ENCODE data around the gene SLC7A10. TPM values are rescaled to one million over a fixed set of nuclear protein-coding genes. Genes with fewer than 3 reads are reported as not detected.

Gene SLC7A10
- polyA plus RNA-seq, 1 donor (not counting 4 experiments of a cell fraction or from before 2014, with no cell fraction given): not detected

GRCh38 chr19:33239223-33239975 is 13.7 kb upstream of the SLC7A10 start:
- peaks cover 6% of the 10 kb centered on the region for H3K27me3 ChIP-seq (ENCODE audit: control insufficient read depth, extremely low read depth, insufficient read depth, low read length)
- DNase-seq (ENCODE audit: low read depth, low spot score) (no peak), FAIRE-seq (no peak)
- no peak overlapping the region for H3K27ac ChIP-seq (ENCODE audit: control insufficient read depth, insufficient read depth, low read length)
- no peaks in the 10 kb centered on the region for H3K36me3 ChIP-seq (ENCODE audit: control insufficient read depth in 2 of 2, extremely low read depth in 1 of 2, insufficient read depth in 2 of 2, low read length in 2 of 2)
- TF ChIP-seq EZH2 (IDR thresholded peaks at IDR 0.05; ENCODE audit: low read length): no peak
- TF ChIP-seq CTCF (optimal IDR thresholded peaks at IDR 0.05 in 1 of 3, IDR thresholded peaks at IDR 0.05 in 1 of 3, conservative IDR thresholded peaks at IDR 0.05 in 1 of 3; ENCODE audit: extremely low read depth in 1 of 3, insufficient read depth in 2 of 3, low read length in 3 of 3): no peak
- dilution Hi-C loops (cut with MboI; ENCODE audit: extremely low pct_ligation_motif_present, low sequenced_read_pairs): no loop called here
- H2AFZ ChIP-seq (ENCODE audit: control insufficient read depth, low read length): no peak overlapping the region
- no peak overlapping the region for H3K4me2 ChIP-seq (ENCODE audit: control insufficient read depth, extremely low read depth, insufficient read depth, low read depth, low read length)
- no peak overlapping the region for H3K9ac ChIP-seq (ENCODE audit: control insufficient read depth, extremely low read depth, insufficient read depth, low read length)
- no peaks in the 10 kb centered on the region for H3K9me3 ChIP-seq (ENCODE audit: control insufficient read depth, low read depth, low read length)
- H3K9me1 ChIP-seq (ENCODE audit: control insufficient read depth, extremely low read depth, insufficient read depth, low read length): no peaks in the 10 kb centered on the region
- H3K4me1 ChIP-seq (ENCODE audit: control insufficient read depth, extremely low read depth, insufficient read depth, low read length): no peaks in the 10 kb centered on the region
- H3K4me3 ChIP-seq (ENCODE audit: control insufficient read depth in 2 of 3, extremely low read depth in 1 of 3, insufficient read depth in 2 of 3, low read depth in 1 of 3, low read length in 3 of 3): no peak overlapping the region
- no peaks in the 10 kb centered on the region for H4K20me1 ChIP-seq (ENCODE audit: control insufficient read depth, extremely low read depth, insufficient read depth, low read length)
- no peaks in the 10 kb centered on the region for H3K79me2 ChIP-seq (ENCODE audit: control insufficient read depth, insufficient read depth, low read length)

GRCh38 chr19:33238481-33239149 is 13.0 kb upstream of the SLC7A10 start:
- dilution Hi-C loops (cut with MboI; ENCODE audit: extremely low pct_ligation_motif_present, low sequenced_read_pairs): no loop called here
- H2AFZ ChIP-seq (ENCODE audit: control insufficient read depth, low read length): no peak overlapping the region
- TF ChIP-seq CTCF (optimal IDR thresholded peaks at IDR 0.05 in 1 of 3, IDR thresholded peaks at IDR 0.05 in 1 of 3, conservative IDR thresholded peaks at IDR 0.05 in 1 of 3; ENCODE audit: extremely low read depth in 1 of 3, insufficient read depth in 2 of 3, low read length in 3 of 3): no peak
- no peak for TF ChIP-seq EZH2 (IDR thresholded peaks at IDR 0.05; ENCODE audit: low read length)

More at GRCh38 chr19:33238481-33239149, 13.0 kb upstream of the SLC7A10 start:
- Histone ChIP-seq H4K20me1 (ENCODE audit: control insufficient read depth, extremely low read depth, insufficient read depth, low read length) (no peaks in the 10 kb centered on the region), H3K4me2 (ENCODE audit: control insufficient read depth, extremely low read depth, insufficient read depth, low read depth, low read length) (no peak overlapping the region), H3K9me1 (ENCODE audit: control insufficient read depth, extremely low read depth, insufficient read depth, low read length) (no peaks in the 10 kb centered on the region), H3K4me3 (ENCODE audit: control insufficient read depth in 2 of 3, extremely low read depth in 1 of 3, insufficient read depth in 2 of 3, low read depth in 1 of 3, low read length in 3 of 3) (no peak overlapping the region), H3K9ac (ENCODE audit: control insufficient read depth, extremely low read depth, insufficient read depth, low read length) (no peak overlapping the region), H3K27ac (ENCODE audit: control insufficient read depth, insufficient read depth, low read length) (no peak overlapping the region), H3K4me1 (ENCODE audit: control insufficient read depth, extremely low read depth, insufficient read depth, low read length) (no peaks in the 10 kb centered on the region), H3K79me2 (ENCODE audit: control insufficient read depth, insufficient read depth, low read length) (no peaks in the 10 kb centered on the region), H3K36me3 (ENCODE audit: control insufficient read depth in 2 of 2, extremely low read depth in 1 of 2, insufficient read depth in 2 of 2, low read length in 2 of 2) (no peaks in the 10 kb centered on the region), H3K9me3 (ENCODE audit: control insufficient read depth, low read depth, low read length) (no peaks in the 10 kb centered on the region), H3K27me3 (ENCODE audit: control insufficient read depth, extremely low read depth, insufficient read depth, low read length) (peaks cover 6% of the 10 kb centered on the region)
- DNase-seq (ENCODE audit: low read depth, low spot score) (no peak), FAIRE-seq (no peak)

All from keratinocyte (primary cell).